ENCODE results near the gene GSTO1.
A peak's percentile ranks its signal among the peaks of the same experiment; 100 is the strongest.

Gene GSTO1

GRCh38 chr10:104232613-104233102 is 22.0 kb upstream of the GSTO1 start:
- Histone ChIP-seq H3K9me2 (replicated peaks; ENCODE audit: insufficient read depth, low read length) (no peaks in the 10 kb centered on the region), H3K27ac (ENCODE audit: low read length) (no peak overlapping the region), H3F3A (ENCODE audit: insufficient read depth, low read length) (no peaks in the 10 kb centered on the region), H3K4me3 (ENCODE audit: low read length) (peak overlapping the region; percentile 82), H3K9me3 (replicated peaks; ENCODE audit: insufficient read depth, low read length) (no peaks in the 10 kb centered on the region), H3K27me3 (replicated peaks; ENCODE audit: insufficient read depth, low read length) (0 out of 2 replicates have a peak, but pooled peaks cover 6% of the 10 kb centered on the region), H3K9ac (ENCODE audit: low read length) (no peak overlapping the region; the same call in 1 of the 2 replicates), H3K4me1 (ENCODE audit: low read length) (0 out of 2 replicates have a peak, but pooled peaks cover 3% of the 10 kb centered on the region), H3K4me2 (ENCODE audit: low read depth, low read length) (peak overlapping the region; percentile 100; the same call in 1 of the 2 replicates), H4K20me1 (ENCODE audit: insufficient read depth, low read length) (no peaks in the 10 kb centered on the region), H3K79me2 (ENCODE audit: low read length) (no peaks in the 10 kb centered on the region), H3K36me3 (replicated peaks; ENCODE audit: insufficient read depth, low read length) (no peaks in the 10 kb centered on the region), H2AFZ (ENCODE audit: low read length) (peak overlapping the region; percentile 70)
- no peak for DNase-seq
- TF ChIP-seq CTCF (IDR thresholded peaks at IDR 0.05; ENCODE audit: low read length) (no peak), EZH2phosphoT487 (IDR thresholded peaks at IDR 0.05; ENCODE audit: low read length) (no peak), EZH2 (optimal IDR thresholded peaks at IDR 0.05; ENCODE audit: low read depth, low read length) (no peak)

DNA sequence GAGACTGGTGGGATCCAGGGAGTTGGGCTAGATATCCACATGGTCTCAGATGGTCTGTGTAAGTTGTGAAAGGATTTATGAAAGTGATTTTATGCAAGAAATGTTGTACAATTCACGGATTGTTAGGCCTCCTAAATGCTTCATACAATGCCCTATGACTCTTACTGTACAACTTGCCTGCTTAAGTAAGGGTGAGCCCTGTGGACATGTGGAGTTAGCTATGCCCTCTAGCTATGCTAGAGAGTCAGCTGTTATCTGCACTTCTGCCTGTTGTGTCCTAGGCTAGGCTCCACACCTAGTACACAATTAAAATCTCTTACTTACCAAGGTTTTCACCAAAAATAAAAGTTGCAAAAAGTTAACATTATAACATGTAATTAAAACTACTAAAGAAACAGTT is 20.9 kb upstream of the GSTO1 start:
- Histone ChIP-seq H3K27me3 (replicated peaks; ENCODE audit: insufficient read depth, low read length) (0 out of 2 replicates have a peak, but pooled peaks cover 6% of the 10 kb centered on the region), H2AFZ (ENCODE audit: low read length) (no peak overlapping the region), H3K27ac (ENCODE audit: low read length) (no peak overlapping the region), H3F3A (ENCODE audit: insufficient read depth, low read length) (no peaks in the 10 kb centered on the region), H4K20me1 (ENCODE audit: insufficient read depth, low read length) (no peaks in the 10 kb centered on the region), H3K4me2 (ENCODE audit: low read depth, low read length) (no peak overlapping the region), H3K79me2 (ENCODE audit: low read length) (no peaks in the 10 kb centered on the region), H3K4me3 (ENCODE audit: low read length) (no peak overlapping the region), H3K9me3 (replicated peaks; ENCODE audit: insufficient read depth, low read length) (no peaks in the 10 kb centered on the region), H3K36me3 (replicated peaks; ENCODE audit: insufficient read depth, low read length) (no peaks in the 10 kb centered on the region), H3K9ac (ENCODE audit: low read length) (no peak overlapping the region), H3K9me2 (replicated peaks; ENCODE audit: insufficient read depth, low read length) (no peaks in the 10 kb centered on the region), H3K4me1 (ENCODE audit: low read length) (0 out of 2 replicates have a peak, but pooled peaks cover 3% of the 10 kb centered on the region)
- DNase-seq, result no peak
- TF ChIP-seq EZH2phosphoT487 (IDR thresholded peaks at IDR 0.05; ENCODE audit: low read length) (no peak), EZH2 (optimal IDR thresholded peaks at IDR 0.05; ENCODE audit: low read depth, low read length) (no peak), CTCF (IDR thresholded peaks at IDR 0.05; ENCODE audit: low read length) (no peak)

DNA sequence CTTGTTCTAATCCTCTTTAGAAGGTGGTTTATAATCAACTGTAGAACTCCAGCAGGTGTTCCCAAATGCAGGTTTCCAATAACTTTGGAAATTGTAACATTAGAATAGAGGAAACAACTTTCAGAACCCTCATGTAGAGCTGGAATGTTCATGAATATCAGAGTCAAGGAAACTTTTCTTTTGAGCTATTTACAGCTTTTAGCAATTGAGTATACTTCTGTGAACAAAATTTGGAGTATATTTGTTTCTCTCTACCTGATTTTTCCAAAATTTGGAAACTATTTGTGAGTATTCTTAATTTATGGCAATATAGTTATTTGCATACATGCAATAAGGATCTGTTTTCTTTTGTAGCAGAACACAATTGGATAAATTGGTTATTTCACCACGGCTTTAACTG is 19.8 kb upstream of the GSTO1 start:
- no peaks in the 10 kb centered on the region for H3F3A ChIP-seq (ENCODE audit: insufficient read depth, low read length)
- 0 out of 2 replicates have a peak, but pooled peaks cover 6% of the 10 kb centered on the region for H3K27me3 ChIP-seq (replicated peaks; ENCODE audit: insufficient read depth, low read length)
- no peak overlapping the region for H3K27ac ChIP-seq (ENCODE audit: low read length)
- no peaks in the 10 kb centered on the region for H4K20me1 ChIP-seq (ENCODE audit: insufficient read depth, low read length)
- TF ChIP-seq CTCF (IDR thresholded peaks at IDR 0.05; ENCODE audit: low read length) (no peak), EZH2phosphoT487 (IDR thresholded peaks at IDR 0.05; ENCODE audit: low read length) (no peak), EZH2 (optimal IDR thresholded peaks at IDR 0.05; ENCODE audit: low read depth, low read length) (no peak)
- H2AFZ ChIP-seq (ENCODE audit: low read length), result no peak overlapping the region
- no peak overlapping the region for H3K9ac ChIP-seq (ENCODE audit: low read length)
- no peak for DNase-seq
- H3K4me3 ChIP-seq (ENCODE audit: low read length), result no peak overlapping the region
- no peaks in the 10 kb centered on the region for H3K36me3 ChIP-seq (replicated peaks; ENCODE audit: insufficient read depth, low read length)
- 0 out of 2 replicates have a peak, but pooled peaks cover 3% of the 10 kb centered on the region for H3K4me1 ChIP-seq (ENCODE audit: low read length)
- no peaks in the 10 kb centered on the region for H3K9me2 ChIP-seq (replicated peaks; ENCODE audit: insufficient read depth, low read length)
- H3K79me2 ChIP-seq (ENCODE audit: low read length), result no peaks in the 10 kb centered on the region
- H3K4me2 ChIP-seq (ENCODE audit: low read depth, low read length), result no peak overlapping the region
- no peaks in the 10 kb centered on the region for H3K9me3 ChIP-seq (replicated peaks; ENCODE audit: insufficient read depth, low read length)
